CD14-positive monocyte (primary cell): ENCODE data around the gene TMEM87B. TPM values are rescaled to one million over a fixed set of nuclear protein-coding genes. Genes with fewer than 3 reads are reported as not detected.

Experiments used
- DNase-seq, 3 donors: peaks; one replicate each; pipeline ENCODE4 v3.0.0-alpha.2; 2011 to 2022
- H2AFZ ChIP-seq: 2 replicates; pipeline ENCODE4 v1.6.0; 2012; ENCODE audit warnings: mild to moderate bottlenecking, low read depth, low read length, inconsistent platforms; ENCODE audit not compliant: insufficient read depth, poor library complexity, severe bottlenecking
- H3K27ac ChIP-seq, 2 donors: 1 replicate in 1 of 2; 2 replicates in 1 of 2; pipeline ENCODE4 v1.5.1; 2012 to 2013; ENCODE audit warnings: low read length in 2 of 2, control low read depth in 1 of 2, inconsistent platforms in 1 of 2, low read depth in 1 of 2, mild to moderate bottlenecking in 1 of 2
- H3K27me3 ChIP-seq, 2 donors: one replicate each; pipeline versions ENCODE4 v1.6.0 to v1.6.1; 2011 to 2013; ENCODE audit warnings: low read length in 2 of 2; ENCODE audit not compliant: control insufficient read depth in 2 of 2, insufficient read depth in 2 of 2
- H3K36me3 ChIP-seq, 2 donors: replicated peaks in 1 of 2; 1 replicate in 1 of 2; 2 replicates in 1 of 2; pipeline versions ENCODE4 v1.5.1 to v1.6.1; 2012 to 2013; ENCODE audit warnings: low read length in 2 of 2, control low read depth in 1 of 2, inconsistent platforms in 1 of 2, mild to moderate bottlenecking in 1 of 2; ENCODE audit not compliant: insufficient read depth in 2 of 2, control insufficient read depth in 1 of 2
- H3K4me1 ChIP-seq, 2 donors: 1 replicate in 1 of 2; 2 replicates in 1 of 2; pipeline versions ENCODE4 v1.5.1 to v1.6.1; 2012 to 2013; ENCODE audit warnings: low read length in 2 of 2, control low read depth in 1 of 2, inconsistent platforms in 1 of 2, mild to moderate bottlenecking in 1 of 2, moderate library complexity in 1 of 2; ENCODE audit not compliant: insufficient read depth in 2 of 2, control insufficient read depth in 1 of 2
- H3K4me2 ChIP-seq: replicated peaks from 2 replicates; pipeline ENCODE3; 2012; ENCODE audit warnings: low read length, moderate library complexity, mild to moderate bottlenecking; ENCODE audit not compliant: poor library complexity, severe bottlenecking; ENCODE audit errors: extremely low read depth
- H3K4me3 ChIP-seq, 3 experiments: fragments of 200-600 bp in 1 of 3; sonication (generic) in 1 of 3; replicated peaks in 1 of 3; 1 replicate in 2 of 3; 2 replicates in 1 of 3; pipeline ENCODE4 v1.5.1; 2011 to 2013; ENCODE audit warnings: low read length in 3 of 3, mild to moderate bottlenecking in 3 of 3, control low read depth in 2 of 3, low read depth in 2 of 3, inconsistent platforms in 1 of 3, moderate library complexity in 1 of 3
- H3K79me2 ChIP-seq: 2 replicates; pipeline ENCODE4 v1.6.0; 2012; ENCODE audit warnings: mild to moderate bottlenecking, control low read depth, inconsistent platforms, low read length, moderate library complexity; ENCODE audit not compliant: insufficient read depth
- H3K9ac ChIP-seq: 2 replicates; pipeline ENCODE4 v1.6.0; 2017; ENCODE audit warnings: low read length, mild to moderate bottlenecking; ENCODE audit not compliant: insufficient read depth, poor library complexity, severe bottlenecking
- H3K9me3 ChIP-seq, 2 donors: replicated peaks in 1 of 2; 1 replicate in 1 of 2; 2 replicates in 1 of 2; pipeline versions ENCODE4 v1.5.1 to v1.6.1; 2012 to 2013; ENCODE audit warnings: low read length in 2 of 2, control low read depth in 1 of 2; ENCODE audit not compliant: control insufficient read depth in 1 of 2, insufficient read depth in 1 of 2
- H4K20me1 ChIP-seq: 2 replicates; pipeline ENCODE4 v1.6.0; 2012; ENCODE audit warnings: mild to moderate bottlenecking, low read length, control low read depth, moderate library complexity; ENCODE audit not compliant: insufficient read depth
- H3K27ac Mint-ChIP-seq, 7 donors: one replicate each; pipeline ENCODE4 v1.8.0; 2020; ENCODE audit warnings: mild to moderate bottlenecking in 7 of 7, mixed read lengths in 7 of 7, moderate library complexity in 6 of 7, inconsistent platforms in 2 of 7
- H3K27me3 Mint-ChIP-seq, 3 donors: one replicate each; pipeline ENCODE4 v1.8.0; 2021 to 2022; ENCODE audit warnings: low read depth in 3 of 3, mild to moderate bottlenecking in 3 of 3, mixed read lengths in 3 of 3, moderate library complexity in 3 of 3, inconsistent platforms in 1 of 3
- H3K36me3 Mint-ChIP-seq, 2 donors: one replicate each; pipeline ENCODE4 v1.8.0; 2020; ENCODE audit warnings: mixed read lengths in 2 of 2, inconsistent platforms in 1 of 2, mild to moderate bottlenecking in 1 of 2
- H3K4me1 Mint-ChIP-seq: one replicate; pipeline ENCODE4 v1.8.0; 2020; ENCODE audit warnings: mild to moderate bottlenecking, mixed read lengths
- H3K4me3 Mint-ChIP-seq, 2 donors: one replicate each; pipeline ENCODE4 v1.8.0; 2020; ENCODE audit warnings: mild to moderate bottlenecking in 2 of 2, mixed read lengths in 2 of 2, moderate library complexity in 1 of 2
- H3K9me3 Mint-ChIP-seq, 7 donors: one replicate each; pipeline ENCODE4 v1.8.0; 2020 to 2022; ENCODE audit warnings: mixed read lengths in 7 of 7, mild to moderate bottlenecking in 6 of 7, moderate library complexity in 6 of 7, inconsistent platforms in 2 of 7
- WGBS: methylation state at CpG from one replicate; pipeline ENCODE4 v1.1.5; 2013; ENCODE audit warnings: missing lambda C conversion rate; ENCODE audit not compliant: insufficient coverage; 5-methylcytosine and 5-hydroxymethylcytosine counted together
- intact Hi-C, 2 donors: fragments of 100-400 bp; cut with micrococcal nuclease; formaldehyde crosslinking; loops; one replicate each; pipeline versions ENCODE4 v1.15.0 to v1.15.1; 2023
- polyA plus RNA-seq, 3 donors: library from polyadenylated mRNA; depleted of rRNA in 1 of 3; unstranded in 2 of 3; stranded (reverse) in 1 of 3; fragments of 300-500 nt in 2 of 3; fragments of >200 nt in 1 of 3; fragmentation: Illumina TruSeq in 2 of 3; gene quantifications; 1 replicate in 2 of 3; 2 replicates in 1 of 3; pipeline ENCODE4 v1.2.3, GENCODE V29; 2012 to 2021
- TF ChIP-seq, protein P1 (sequence below): fragments of 200-600 bp; IDR thresholded peaks from one replicate; pipeline ENCODE4 v1.8.0; 2022; ENCODE audit warnings: antibody characterized with exemption, mild to moderate bottlenecking

Gene TMEM87B
- polyA plus RNA-seq, 3 donors, result 9.1 to 13.4 (median 11.4) TPM

DNA sequence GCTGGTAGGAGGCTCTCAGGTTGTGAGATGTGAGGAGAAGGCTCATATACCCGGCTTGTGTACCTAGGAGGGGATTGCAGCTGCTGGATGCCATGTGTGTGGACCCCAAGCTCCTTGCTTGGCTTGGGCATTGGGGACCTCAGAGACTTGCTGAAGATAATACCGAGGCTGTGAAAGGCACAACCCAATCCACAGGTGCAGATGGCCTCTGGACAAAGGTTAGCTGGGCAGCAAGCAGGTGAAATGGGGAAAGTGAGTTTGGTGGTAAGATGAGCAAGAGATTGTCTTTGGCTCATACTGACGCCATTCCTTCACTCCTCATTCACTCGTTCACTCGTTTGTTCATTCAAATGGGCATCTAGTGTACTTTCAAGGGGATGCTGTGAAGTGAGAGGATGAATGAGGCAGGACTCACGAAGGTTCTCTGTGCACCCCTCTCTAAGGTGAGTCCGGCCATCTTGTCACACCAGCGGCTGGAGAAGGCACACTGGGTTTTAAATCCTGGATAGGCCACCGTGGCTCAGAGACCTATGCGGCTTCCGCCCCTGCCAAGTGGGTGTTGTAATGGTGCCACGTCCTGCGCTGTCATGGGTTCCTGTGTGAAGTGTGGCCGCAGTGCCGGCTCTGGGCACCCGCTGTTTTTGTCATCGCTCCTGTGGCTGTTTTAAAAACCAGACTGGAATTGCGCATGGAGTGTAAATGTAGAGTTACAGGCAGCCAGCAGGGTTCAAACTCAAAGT lies 96.8 kb downstream of the TMEM87B start:
- Histone ChIP-seq H3K9ac (no peak overlapping the region), H4K20me1 (no peaks in the 10 kb centered on the region), H3K27ac (no peak overlapping the region), H3K79me2 (no peaks in the 10 kb centered on the region), H3K36me3 (no peaks in the 10 kb centered on the region), H3K4me2 (no peak overlapping the region), H3K4me1 (peaks cover 8 to 10% of the 10 kb centered on the region in 2 donors), H3K27me3 (no peaks in the 10 kb centered on the region), H3K9me3 (no peaks in the 10 kb centered on the region), H3K4me3 (no peak overlapping the region), H2AFZ (no peak overlapping the region)
- H3K27ac Mint-ChIP-seq, result no peak overlapping the region
- DNase-seq, result no peak
- H3K4me3 Mint-ChIP-seq, result no peak overlapping the region
- TF ChIP-seq, protein P1, sequence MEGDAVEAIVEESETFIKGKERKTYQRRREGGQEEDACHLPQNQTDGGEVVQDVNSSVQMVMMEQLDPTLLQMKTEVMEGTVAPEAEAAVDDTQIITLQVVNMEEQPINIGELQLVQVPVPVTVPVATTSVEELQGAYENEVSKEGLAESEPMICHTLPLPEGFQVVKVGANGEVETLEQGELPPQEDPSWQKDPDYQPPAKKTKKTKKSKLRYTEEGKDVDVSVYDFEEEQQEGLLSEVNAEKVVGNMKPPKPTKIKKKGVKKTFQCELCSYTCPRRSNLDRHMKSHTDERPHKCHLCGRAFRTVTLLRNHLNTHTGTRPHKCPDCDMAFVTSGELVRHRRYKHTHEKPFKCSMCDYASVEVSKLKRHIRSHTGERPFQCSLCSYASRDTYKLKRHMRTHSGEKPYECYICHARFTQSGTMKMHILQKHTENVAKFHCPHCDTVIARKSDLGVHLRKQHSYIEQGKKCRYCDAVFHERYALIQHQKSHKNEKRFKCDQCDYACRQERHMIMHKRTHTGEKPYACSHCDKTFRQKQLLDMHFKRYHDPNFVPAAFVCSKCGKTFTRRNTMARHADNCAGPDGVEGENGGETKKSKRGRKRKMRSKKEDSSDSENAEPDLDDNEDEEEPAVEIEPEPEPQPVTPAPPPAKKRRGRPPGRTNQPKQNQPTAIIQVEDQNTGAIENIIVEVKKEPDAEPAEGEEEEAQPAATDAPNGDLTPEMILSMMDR, result no peak
- peaks cover 3 to 6% (median 5%) of the 10 kb centered on the region in 3 donors for H3K27me3 Mint-ChIP-seq
- intact Hi-C loops, result no loop called here
- peaks cover 0 to 5% (median 0%) of the 10 kb centered on the region in 7 donors for H3K9me3 Mint-ChIP-seq
- H3K36me3 Mint-ChIP-seq, result no peaks in the 10 kb centered on the region
- peaks cover 15% of the 10 kb centered on the region for H3K4me1 Mint-ChIP-seq
- WGBS, result 93% methylated on average over 15 of the region's 18 CpGs

DNA sequence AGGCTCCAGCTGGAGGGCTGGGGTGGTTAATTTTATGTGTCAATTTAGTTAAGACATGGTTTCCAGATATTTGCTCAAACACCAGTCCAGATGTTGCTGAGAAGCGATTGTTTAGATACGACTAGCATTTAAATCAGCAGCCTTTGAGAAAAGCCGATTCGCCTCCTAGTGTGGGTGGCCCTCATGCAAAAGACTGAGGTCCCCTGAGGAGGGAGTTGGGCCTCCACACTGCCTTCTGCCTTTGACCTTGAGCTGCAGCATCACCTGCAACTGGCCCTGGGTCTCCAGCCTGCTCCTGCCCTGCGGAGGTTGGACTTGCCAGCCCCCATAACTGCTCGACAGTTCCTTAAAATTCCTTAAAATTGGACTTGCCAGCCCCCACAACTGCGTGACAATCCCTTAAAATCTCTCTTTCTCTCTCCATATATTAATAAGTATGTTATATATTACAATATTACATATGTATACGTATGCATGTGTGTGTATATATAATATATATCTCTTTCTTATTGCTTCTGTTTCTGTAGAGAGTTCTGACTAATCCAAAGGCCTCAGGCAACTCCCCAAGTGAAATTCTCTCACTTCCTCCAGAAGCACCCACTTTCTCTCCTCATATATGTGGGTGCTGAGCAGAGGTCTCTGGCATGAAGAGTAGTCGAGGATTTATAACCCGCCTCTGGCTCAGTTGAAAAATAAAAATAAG lies 97.6 kb downstream of the TMEM87B start:
- peaks cover 0 to 2% (median 0%) of the 10 kb centered on the region in 3 donors for H3K27me3 Mint-ChIP-seq
- Histone ChIP-seq H3K9ac (no peak overlapping the region), H3K27ac (no peak overlapping the region), H3K4me3 (no peak overlapping the region), H3K27me3 (no peaks in the 10 kb centered on the region), H3K79me2 (no peaks in the 10 kb centered on the region), H3K4me2 (no peak overlapping the region), H3K9me3 (no peaks in the 10 kb centered on the region), H2AFZ (no peak overlapping the region), H3K4me1 (peaks cover 8 to 10% of the 10 kb centered on the region in 2 donors), H3K36me3 (no peaks in the 10 kb centered on the region), H4K20me1 (no peaks in the 10 kb centered on the region)
- peaks cover 0 to 5% (median 0%) of the 10 kb centered on the region in 7 donors for H3K9me3 Mint-ChIP-seq
- no peak overlapping the region for H3K27ac Mint-ChIP-seq
- WGBS, result 92% methylated on average over 6 of the region's 10 CpGs
- no peaks in the 10 kb centered on the region for H3K36me3 Mint-ChIP-seq
- intact Hi-C loops, result no loop called here
- peaks cover 15% of the 10 kb centered on the region for H3K4me1 Mint-ChIP-seq
- H3K4me3 Mint-ChIP-seq, result no peak overlapping the region
- TF ChIP-seq, protein P1, result no peak
- DNase-seq, result no peak
